ENCODE measurements around the gene HECTD3. TPM values are rescaled to one million over a fixed set of nuclear protein-coding genes. Genes with fewer than 3 reads are reported as not detected.

HECTD3 gene
- total RNA-seq, 1 donor: 28.5 TPM

GRCh38 chr1:45033356-45033755 is 22.2 kb upstream of the HECTD3 start:
- TF ChIP-seq CTCF (IDR thresholded peaks at IDR 0.05; ENCODE audit: insufficient read depth, low read length): no peak
- H3K4me3 ChIP-seq (ENCODE audit: low read depth, low read length): no peak overlapping the region
- DNase-seq (ENCODE audit: low read depth): no peak

- no peak for DNase-seq (ENCODE audit: low read depth)
- no peak overlapping the region for H3K4me3 ChIP-seq (ENCODE audit: low read depth, low read length)
- no peak for TF ChIP-seq CTCF (IDR thresholded peaks at IDR 0.05; ENCODE audit: insufficient read depth, low read length)
Observed at GRCh38 chr1:45032837-45033236, 21.7 kb upstream of the HECTD3 start.

- no peak overlapping the region for H3K4me3 ChIP-seq (ENCODE audit: low read depth, low read length)
- TF ChIP-seq CTCF (IDR thresholded peaks at IDR 0.05; ENCODE audit: insufficient read depth, low read length): no peak
- peak; percentile 45 for DNase-seq (ENCODE audit: low read depth)
Observed at GRCh38 chr1:45026446-45026845, 15.3 kb upstream of the HECTD3 start.

GRCh38 chr1:45023663-45024062 is 12.5 kb upstream of the HECTD3 start:
- TF ChIP-seq CTCF (IDR thresholded peaks at IDR 0.05; ENCODE audit: insufficient read depth, low read length): no peak
- no peak for DNase-seq (ENCODE audit: low read depth)
- H3K4me3 ChIP-seq (ENCODE audit: low read depth, low read length): no peak overlapping the region

GRCh38 chr1:45018599-45019230 is 7.6 kb upstream of the HECTD3 start:
- no peak overlapping the region for H3K4me3 ChIP-seq (ENCODE audit: low read depth, low read length)
- peak; percentile 70 for DNase-seq (ENCODE audit: low read depth)
- TF ChIP-seq CTCF (IDR thresholded peaks at IDR 0.05; ENCODE audit: insufficient read depth, low read length): peak; percentile 91

GRCh38 chr1:45016767-45017166 is 5.6 kb upstream of the HECTD3 start:
- DNase-seq (ENCODE audit: low read depth): no peak
- no peak overlapping the region for H3K4me3 ChIP-seq (ENCODE audit: low read depth, low read length)
- TF ChIP-seq CTCF (IDR thresholded peaks at IDR 0.05; ENCODE audit: insufficient read depth, low read length): no peak

Data from fibroblast of the aortic adventitia (primary cell).